K562 (cell line): Measurements from ENCODE around the gene SLC39A11. TPM values are rescaled to one million over a fixed set of nuclear protein-coding genes. Genes with fewer than 3 reads are reported as not detected.

ENCODE experiments used
- ATAC-seq: fragments of 200-7000 bp; cut with Tn5 transposase; 3 replicates; pipeline ENCODE4 v1.9.1; 2020; ENCODE audit warnings: moderate library complexity
- BruUV-seq: library from RNA; stranded (reverse); fragments of 400-500 nt; replicated peaks from 2 replicates; lab custom pipeline; 2021; lab: Mats Ljungman, UMichigan
- CTCF ChIA-PET: fragments of 300-600 bp; formaldehyde crosslinking; extraction: SDS; loops from one replicate; lab custom pipeline; 2021; ENCODE audit warnings: low intra/inter-chr PET ratio; lab: Yijun Ruan, JAX
- POLR2A ChIA-PET: fragments of 300-600, 350-650 bp; sonication (Branson Sonifier 250); formaldehyde crosslinking; extraction: SDS; loops from one replicate; lab custom pipeline; 2021; ENCODE audit warnings: antibody characterized with exemption, inconsistent platforms; lab: Yijun Ruan, JAX
- DNase-seq, 4 experiments: peaks; one replicate each; pipeline versions ENCODE4 v3.0.0 to v3.0.0-alpha.2; 2011 to 2018; ENCODE audit warnings: low spot score in 3 of 4, mixed read lengths in 3 of 4; ENCODE audit errors: extremely low read depth in 1 of 4
- FAIRE-seq: peaks from 2 replicates; lab custom pipeline; 2011; peaks lifted over from hg19 to GRCh38; lab: Jason Lieb, UNC
- H2AFZ ChIP-seq: 2 replicates; pipeline ENCODE4 v1.6.0; 2011; ENCODE audit warnings: low read depth, low read length, control low read depth, inconsistent platforms
- H3K27ac ChIP-seq: fragments of 200-600 bp; 3 replicates; pipeline ENCODE4 v1.8.0; 2011; ENCODE audit warnings: low read depth, mild to moderate bottlenecking, control low read depth, inconsistent platforms, low read length, moderate library complexity, mixed read lengths; ENCODE audit errors: extremely low read depth
- H3K27me3 ChIP-seq, 2 experiments: fragments of 300-600 bp in 1 of 2; 2 replicates in 1 of 2; 3 replicates in 1 of 2; pipeline versions ENCODE4 v1.6.0 to v1.8.0; 2011; ENCODE audit warnings: inconsistent platforms in 2 of 2, low read length in 2 of 2, mild to moderate bottlenecking in 1 of 2, mixed read lengths in 1 of 2, moderate library complexity in 1 of 2; ENCODE audit not compliant: control insufficient read depth in 2 of 2, insufficient read depth in 2 of 2
- H3K36me3 ChIP-seq: fragments of 300-600 bp; 3 replicates; pipeline ENCODE4 v1.8.0; 2011; ENCODE audit warnings: mild to moderate bottlenecking, low read length, inconsistent platforms; ENCODE audit not compliant: control insufficient read depth, insufficient read depth
- H3K4me1 ChIP-seq, 2 experiments: fragments of 200-600 bp in 1 of 2; replicated peaks in 1 of 2; 2 replicates in 1 of 2; 3 replicates in 1 of 2; pipeline versions ENCODE4 v1.5.1 to v1.8.0; 2011; ENCODE audit warnings: inconsistent platforms in 2 of 2, low read length in 2 of 2, mild to moderate bottlenecking in 1 of 2, mixed read lengths in 1 of 2, moderate library complexity in 1 of 2; ENCODE audit not compliant: control insufficient read depth in 2 of 2, insufficient read depth in 2 of 2
- H3K4me2 ChIP-seq: 2 replicates; pipeline ENCODE4 v1.6.1; 2011; ENCODE audit warnings: low read length, control low read depth, inconsistent platforms, mixed read lengths; ENCODE audit not compliant: insufficient read depth
- H3K4me3 ChIP-seq: fragments of 200-600 bp; sonication (generic), shearing (Covaris generic); 2 replicates; pipeline ENCODE4 v1.5.1; 2016; ENCODE audit warnings: control low read depth, inconsistent platforms
- H3K79me2 ChIP-seq: fragments of 200-600 bp; 3 replicates; pipeline ENCODE4 v1.8.0; 2011; ENCODE audit warnings: low read length, inconsistent platforms; ENCODE audit not compliant: control insufficient read depth, insufficient read depth
- H3K9ac ChIP-seq, 2 experiments: 2 replicates each; pipeline versions ENCODE4 v1.6.0 to v1.6.1; 2011; ENCODE audit warnings: low read depth in 2 of 2, low read length in 2 of 2, control low read depth in 1 of 2, inconsistent platforms in 1 of 2, mild to moderate bottlenecking in 1 of 2, mixed read lengths in 1 of 2; ENCODE audit not compliant: insufficient read depth in 1 of 2
- H3K9me1 ChIP-seq: one replicate; pipeline ENCODE4 v1.6.0; 2011; ENCODE audit warnings: inconsistent platforms, mild to moderate bottlenecking, low read length, moderate library complexity; ENCODE audit not compliant: control insufficient read depth, insufficient read depth
- H3K9me3 ChIP-seq: replicated peaks from 2 replicates; pipeline ENCODE4 v1.5.1; 2011; ENCODE audit warnings: low read depth, low read length, inconsistent platforms; ENCODE audit not compliant: control insufficient read depth, insufficient read depth
- H4K20me1 ChIP-seq: replicated peaks from 2 replicates; pipeline ENCODE4 v1.6.1; 2011; ENCODE audit warnings: low read length, inconsistent platforms, mixed read lengths; ENCODE audit not compliant: control insufficient read depth, insufficient read depth
- ASH1L ChIP-seq: fragments of 450-650 bp; IDR thresholded peaks from 2 replicates; pipeline ENCODE4 v1.6.1; 2018; ENCODE audit warnings: borderline replicate concordance, mild to moderate bottlenecking, low read depth; ENCODE audit not compliant: partially characterized antibody
- CUX1 ChIP-seq: fragments of 200-800 bp; sonication (Bioruptor generic); IDR thresholded peaks from 2 replicates; pipeline ENCODE4 v1.6.1; 2016; ENCODE audit warnings: missing genetic modification characterization, missing compliant biosample characterization
- ETS2 ChIP-seq: IDR thresholded peaks from 2 replicates; pipeline ENCODE4 v1.6.1; 2016; ENCODE audit warnings: borderline replicate concordance, missing genetic modification characterization, mild to moderate bottlenecking, moderate library complexity, missing compliant biosample characterization; ENCODE audit not compliant: poor library complexity, severe bottlenecking
- MEF2A ChIP-seq: IDR thresholded peaks from 2 replicates; pipeline ENCODE4 v1.6.1; 2011; ENCODE audit warnings: low read depth, mild to moderate bottlenecking, low read length, moderate library complexity; ENCODE audit not compliant: control insufficient read depth
- ZBED1 ChIP-seq: IDR thresholded peaks from 2 replicates; pipeline ENCODE4 v1.6.1; 2014
- ZNF239 ChIP-seq: fragments of 250-450 bp; sonication (Bioruptor Pico); IDR thresholded peaks from 2 replicates; pipeline ENCODE4 v1.4.0; 2020; ENCODE audit warnings: mild to moderate bottlenecking
- ZNF407 ChIP-seq: fragments of 450-650 bp; IDR thresholded peaks from 2 replicates; pipeline ENCODE4 v1.6.1; 2016; ENCODE audit warnings: low read depth
- ZNF717 ChIP-seq: fragments of 250-450 bp; sonication (Bioruptor Pico); IDR thresholded peaks from 2 replicates; pipeline ENCODE4 v1.5.0; 2021
- WGBS: fragments of 100-300 bp; shearing (Covaris generic); methylation state at CpG from one replicate; pipeline ENCODE4 v1.1.6; 2016; ENCODE audit warnings: low coverage, mixed read lengths; ENCODE audit not compliant: insufficient coverage; ENCODE audit errors: missing lambda C conversion rate; 5-methylcytosine and 5-hydroxymethylcytosine counted together
- in situ Hi-C: fragments of 300-500 bp; cut with MboI; formaldehyde crosslinking; loops from 4 replicates; pipeline ENCODE4 v1.15.0; 2018; ENCODE audit warnings: inconsistent platforms, mixed read lengths
- intact Hi-C: fragments of 100-400 bp; cut with micrococcal nuclease; formaldehyde crosslinking; loops from 2 replicates; pipeline ENCODE4 v1.14.2; 2022
- polyA plus RNA-seq, 8 experiments: library from polyadenylated mRNA; depleted of rRNA in 4 of 8; stranded (reverse) in 5 of 8; unstranded in 3 of 8; fragments of >200 nt; fragmentation: Nextera tagmentation in 2 of 8; fragmentation: Illumina TruSeq in 1 of 8; extraction: Ambion mirVana in 2 of 8; extraction: Trizol in 1 of 8; gene quantifications; 2 replicates each; pipeline versions ENCODE4 v1.2.1 to v1.2.3, GENCODE V29; 2011 to 2014; ENCODE audit warnings: inconsistent platforms in 1 of 8, missing spikeins in 1 of 8
- total RNA-seq, 7 experiments: library from RNA; depleted of rRNA in 6 of 7; stranded (reverse); fragments of >200 nt in 6 of 7; fragmentation: Illumina TruSeq in 2 of 7; extraction: Trizol in 2 of 7; gene quantifications; 2 replicates each; pipeline versions ENCODE4 v1.2.1 to v1.2.3, GENCODE V29; 2011 to 2021; ENCODE audit warnings: low replicate concordance in 1 of 7

SLC39A11 gene
- total and polyA plus RNA-seq, 9 of the 15 experiments (the other 6 are each of a cell fraction or from before 2014, with no cell fraction given) = 10.5 to 26.4 (median 13.4) TPM

- H3K27me3 ChIP-seq = no peaks in the 10 kb centered on the region
- no peaks in the 10 kb centered on the region for H3K79me2 ChIP-seq
- H3K4me1 ChIP-seq = no peaks in the 10 kb centered on the region
- WGBS = 62% methylated on average over 9 of the region's 9 CpGs
- no peak overlapping the region for H2AFZ ChIP-seq
- FAIRE-seq (no peak), ATAC-seq (no peak), DNase-seq (no peak)
- POLR2A ChIA-PET = interaction anchor here (0.6 to 2.0 kb wide), 2 partner anchors 11 to 263 kb away, joined by 4 to 5 read pairs; no protein-coding TSS in a partner anchor
- H3K27ac ChIP-seq = no peak overlapping the region
- H4K20me1 ChIP-seq = no peaks in the 10 kb centered on the region
- in situ Hi-C loops (no loop called here), intact Hi-C loops (no loop called here)
- no TSS peak for BruUV-seq
- CTCF ChIA-PET = no interaction called here
- H3K36me3 ChIP-seq = no peaks in the 10 kb centered on the region
- H3K9me3 ChIP-seq = no peaks in the 10 kb centered on the region
- no peak overlapping the region for H3K9ac ChIP-seq
- no peak overlapping the region for H3K4me3 ChIP-seq
- no peaks in the 10 kb centered on the region for H3K9me1 ChIP-seq
- no peak overlapping the region for H3K4me2 ChIP-seq
- no peak for TF ChIP-seq ZNF407
- no peak for TF ChIP-seq ETS2 (tag)
- no peak for TF ChIP-seq ASH1L
- no peak for TF ChIP-seq MEF2A
- no peak for TF ChIP-seq ZNF239 (CRISPR knock-in tag)
- TF ChIP-seq CUX1 (CRISPR knock-in tag) = no peak
- no peak for TF ChIP-seq ZNF717 (CRISPR knock-in tag)
- TF ChIP-seq ZBED1 = no peak
These were observed 378.0 kb downstream of the SLC39A11 start for GRCh38 chr17:72714357-72714966.
